OCI-LY1 (cell line): Measurements from ENCODE around the gene HPS5.
A peak's percentile ranks its signal among the peaks of the same experiment; 100 is the strongest.

Experiments used
- H2AFZ ChIP-seq: fragments of 200-600 bp; sonication (generic), shearing (Covaris generic); 2 replicates; pipeline ENCODE4 v1.6.0; 2014; ENCODE audit warnings: antibody characterized with exemption, mild to moderate bottlenecking, low read length
- H3F3A ChIP-seq: fragments of 200-600 bp; sonication (generic), shearing (Covaris generic); 2 replicates; pipeline ENCODE4 v1.6.0; 2014; ENCODE audit warnings: mild to moderate bottlenecking, antibody characterized with exemption, low read length, moderate library complexity; ENCODE audit not compliant: insufficient read depth
- H3K27ac ChIP-seq: fragments of 200-600 bp; sonication (generic); 2 replicates; pipeline ENCODE4 v1.5.1; 2014; ENCODE audit warnings: low read length, mixed run types, mild to moderate bottlenecking, low read depth; ENCODE audit not compliant: poor library complexity, severe bottlenecking
- H3K27me3 ChIP-seq: fragments of 200-600 bp; sonication (generic); 2 replicates; pipeline ENCODE4 v1.6.0; 2014; ENCODE audit warnings: antibody characterized with exemption, mild to moderate bottlenecking, low read length, moderate library complexity; ENCODE audit not compliant: insufficient read depth
- H3K36me3 ChIP-seq: fragments of 200-600 bp; sonication (generic); 2 replicates; pipeline ENCODE4 v1.6.1; 2014; ENCODE audit warnings: mild to moderate bottlenecking, antibody characterized with exemption, low read length, moderate library complexity, mixed read lengths; ENCODE audit not compliant: insufficient read depth
- H3K4me1 ChIP-seq: fragments of 200-600 bp; sonication (generic); 2 replicates; pipeline ENCODE4 v1.5.1; 2014; ENCODE audit warnings: mild to moderate bottlenecking, low read length, moderate library complexity; ENCODE audit not compliant: insufficient read depth, severe bottlenecking
- H3K4me2 ChIP-seq: fragments of 200-600 bp; sonication (generic), shearing (Covaris generic); 2 replicates; pipeline ENCODE4 v1.6.1; 2014; ENCODE audit warnings: low read length
- H3K4me3 ChIP-seq: fragments of 200-600 bp; sonication (generic); 2 replicates; pipeline ENCODE4 v1.5.1; 2014; ENCODE audit warnings: low read length, low read depth, mild to moderate bottlenecking, mixed read lengths; ENCODE audit not compliant: poor library complexity, severe bottlenecking
- H3K79me2 ChIP-seq: fragments of 200-600 bp; shearing (Covaris generic); 2 replicates; pipeline ENCODE4 v1.6.1; 2016; ENCODE audit warnings: mixed run types, low read length, mixed read lengths; ENCODE audit not compliant: insufficient read depth
- H3K9ac ChIP-seq: fragments of 200-600 bp; sonication (generic), shearing (Covaris generic); 2 replicates; pipeline ENCODE4 v1.6.1; 2014; ENCODE audit warnings: mild to moderate bottlenecking, low read length, mixed read lengths
- H3K9me2 ChIP-seq: fragments of 200-600 bp; sonication (generic), shearing (Covaris generic); 2 replicates; pipeline ENCODE4 v1.6.1; 2014; ENCODE audit warnings: low read depth, mild to moderate bottlenecking, low read length, mixed read lengths
- H3K9me3 ChIP-seq: fragments of 200-600 bp; shearing (Covaris generic); 2 replicates; pipeline ENCODE4 v1.6.1; 2014; ENCODE audit warnings: low read length, mixed read lengths
- H4K20me1 ChIP-seq: fragments of 200-600 bp; sonication (generic), shearing (Covaris generic); 2 replicates; pipeline ENCODE4 v1.6.0; 2016; ENCODE audit warnings: mild to moderate bottlenecking, low read length; ENCODE audit not compliant: insufficient read depth
- CTCF ChIP-seq: fragments of 200-600 bp; sonication (generic), shearing (Covaris generic); IDR thresholded peaks from 2 replicates; pipeline ENCODE4 v1.5.1; 2017; ENCODE audit warnings: mild to moderate bottlenecking, antibody characterized with exemption, low read length, moderate library complexity, mixed read lengths
- EZH2 ChIP-seq: fragments of 200-600 bp; sonication (generic), shearing (Covaris generic); IDR thresholded peaks from 2 replicates; pipeline ENCODE4 v1.8.0; 2017; ENCODE audit warnings: borderline replicate concordance, mixed run types, mild to moderate bottlenecking, antibody characterized with exemption, low read length, moderate library complexity, mixed read lengths

The HPS5 gene

GRCh38 chr11:18230859-18231258 is 91.1 kb downstream of the HPS5 start:
- H3K4me2 ChIP-seq, result no peak overlapping the region
- no peaks in the 10 kb centered on the region for H3K9me2 ChIP-seq
- no peak overlapping the region for H2AFZ ChIP-seq
- no peaks in the 10 kb centered on the region for H3K79me2 ChIP-seq
- peak overlapping the region; percentile 100 for H3K27ac ChIP-seq
- no peaks in the 10 kb centered on the region for H4K20me1 ChIP-seq
- no peaks in the 10 kb centered on the region for H3K9me3 ChIP-seq
- no peaks in the 10 kb centered on the region for H3F3A ChIP-seq
- no peaks in the 10 kb centered on the region for H3K36me3 ChIP-seq
- H3K9ac ChIP-seq, result no peak overlapping the region
- no peak for TF ChIP-seq EZH2
- TF ChIP-seq CTCF, result no peak
- peaks cover 26% of the 10 kb centered on the region for H3K4me1 ChIP-seq
- no peaks in the 10 kb centered on the region for H3K27me3 ChIP-seq
- no peak overlapping the region for H3K4me3 ChIP-seq

- peak overlapping the region; percentile 74 for H3K9ac ChIP-seq
- no peaks in the 10 kb centered on the region for H3K36me3 ChIP-seq
- no peaks in the 10 kb centered on the region for H3K9me3 ChIP-seq
- no peaks in the 10 kb centered on the region for H4K20me1 ChIP-seq
- no peaks in the 10 kb centered on the region for H3K9me2 ChIP-seq
- H3K4me1 ChIP-seq, result peaks cover 30% of the 10 kb centered on the region
- H3K27me3 ChIP-seq, result no peaks in the 10 kb centered on the region
- peak overlapping the region; percentile 51 for H3K4me3 ChIP-seq
- H3K27ac ChIP-seq, result peak overlapping the region; percentile 100
- H2AFZ ChIP-seq, result peak overlapping the region; percentile 86; the same call in 1 of the 2 replicates
- TF ChIP-seq CTCF (no peak), EZH2 (no peak)
- no peaks in the 10 kb centered on the region for H3F3A ChIP-seq
- peak overlapping the region; percentile 80 for H3K4me2 ChIP-seq
- no peaks in the 10 kb centered on the region for H3K79me2 ChIP-seq
Observed at GRCh38 chr11:18229501-18229900, 92.4 kb downstream of the HPS5 start.
